Neural cell (in vitro differentiated cells): ENCODE results near the gene KCNJ10. TPM values are rescaled to one million over a fixed set of nuclear protein-coding genes. Genes with fewer than 3 reads are reported as not detected.

Experiments used
- H2AFZ ChIP-seq: fragments of 200-600, 300-800 bp; sonication (generic), shearing (Covaris generic); 2 replicates; pipeline ENCODE4 v1.6.0; 2014; ENCODE audit warnings: low read depth, mild to moderate bottlenecking, antibody characterized with exemption, low read length, moderate library complexity
- H3F3A ChIP-seq: fragments of 200-600 bp; shearing (Covaris generic); 2 replicates; pipeline ENCODE4 v1.6.1; 2016; ENCODE audit warnings: mild to moderate bottlenecking, moderate library complexity, mixed read lengths, antibody characterized with exemption, low read length; ENCODE audit not compliant: insufficient read depth, poor library complexity, severe bottlenecking
- H3K27ac ChIP-seq: fragments of 200-600, 300-800 bp; sonication (generic), shearing (Covaris generic); 2 replicates; pipeline ENCODE4 v1.5.1; 2014; ENCODE audit warnings: mild to moderate bottlenecking, low read length, moderate library complexity
- H3K27me3 ChIP-seq: fragments of 300-800, 200-600 bp; sonication (generic), shearing (Covaris generic); 2 replicates; pipeline ENCODE4 v1.6.0; 2014; ENCODE audit warnings: mild to moderate bottlenecking, low read depth, low read length, moderate library complexity; ENCODE audit not compliant: insufficient read depth
- H3K36me3 ChIP-seq: fragments of 300-800, 200-600 bp; sonication (generic), shearing (Covaris generic); 2 replicates; pipeline ENCODE4 v1.5.1; 2014; ENCODE audit warnings: mild to moderate bottlenecking, antibody characterized with exemption, low read length, moderate library complexity; ENCODE audit not compliant: insufficient read depth
- H3K4me2 ChIP-seq: fragments of 300-800, 200-600 bp; sonication (generic), shearing (Covaris generic); 2 replicates; pipeline ENCODE4 v1.6.0; 2014; ENCODE audit warnings: mild to moderate bottlenecking, low read length
- H3K4me3 ChIP-seq: fragments of 300-800, 200-600 bp; sonication (generic), shearing (Covaris generic); 2 replicates; pipeline ENCODE4 v1.5.1; 2014; ENCODE audit warnings: mild to moderate bottlenecking, low read length, moderate library complexity
- H3K79me2 ChIP-seq: fragments of 200-600 bp; shearing (Covaris generic); replicated peaks from 2 replicates; pipeline ENCODE4 v1.6.0; 2014; ENCODE audit warnings: mild to moderate bottlenecking, low read length, moderate library complexity; ENCODE audit not compliant: insufficient read depth
- H3K9ac ChIP-seq: fragments of 300-800, 200-600 bp; sonication (generic), shearing (Covaris generic); 2 replicates; pipeline ENCODE4 v1.6.1; 2016; ENCODE audit warnings: mild to moderate bottlenecking, low read length, mixed read lengths
- H3K9me2 ChIP-seq: fragments of 200-600 bp; shearing (Covaris generic); 2 replicates; pipeline ENCODE4 v1.6.1; 2016; ENCODE audit warnings: mild to moderate bottlenecking, low read length, mixed read lengths; ENCODE audit not compliant: insufficient read depth
- H3K9me3 ChIP-seq: fragments of 200-600, 300-800 bp; sonication (generic), shearing (Covaris generic); 2 replicates; pipeline ENCODE4 v1.6.1; 2016; ENCODE audit warnings: mild to moderate bottlenecking, mixed run types, low read length, moderate library complexity, mixed read lengths
- H4K20me1 ChIP-seq: fragments of 200-600 bp; shearing (Covaris generic); 2 replicates; pipeline ENCODE4 v1.6.1; 2016; ENCODE audit warnings: mild to moderate bottlenecking, mixed run types; ENCODE audit not compliant: insufficient read depth
- EP300 ChIP-seq: fragments of 450-650 bp; conservative IDR thresholded peaks from 2 replicates; pipeline ENCODE4 v1.6.1; 2014; ENCODE audit warnings: antibody characterized with exemption, mild to moderate bottlenecking, moderate library complexity; ENCODE audit not compliant: poor library complexity, severe bottlenecking
- EZH2 ChIP-seq: fragments of 200-600, 300-800 bp; shearing (Covaris generic), sonication (generic); IDR thresholded peaks from 2 replicates; pipeline ENCODE4 v1.6.1; 2014; ENCODE audit warnings: antibody characterized with exemption, low read length, borderline replicate concordance, mild to moderate bottlenecking; ENCODE audit not compliant: insufficient read depth, poor library complexity, severe bottlenecking
- MXI1 ChIP-seq: fragments of 450-650 bp; conservative IDR thresholded peaks from 2 replicates; pipeline ENCODE4 v1.6.1; 2014; ENCODE audit warnings: antibody characterized with exemption, mild to moderate bottlenecking; ENCODE audit not compliant: poor library complexity, severe bottlenecking
- POLR2AphosphoS5 ChIP-seq: IDR thresholded peaks from 2 replicates; pipeline ENCODE4 v1.6.1; 2012
- RAD21 ChIP-seq: fragments of 450-650 bp; conservative IDR thresholded peaks from 2 replicates; pipeline ENCODE4 v1.6.1; 2014; ENCODE audit warnings: antibody characterized with exemption, mild to moderate bottlenecking, moderate library complexity
- SMC3 ChIP-seq: fragments of 450-650 bp; conservative IDR thresholded peaks from 2 replicates; pipeline ENCODE4 v1.6.1; 2014; ENCODE audit warnings: antibody characterized with exemption, mild to moderate bottlenecking, moderate library complexity; ENCODE audit not compliant: poor library complexity
- TAF1 ChIP-seq: IDR thresholded peaks from 2 replicates; pipeline ENCODE4 v1.6.1; 2012; ENCODE audit warnings: low read depth
- polyA plus RNA-seq: library from polyadenylated mRNA; depleted of rRNA; stranded (reverse); fragments of >200 nt; gene quantifications from 2 replicates; pipeline ENCODE4 v1.2.3, GENCODE V29; 2014
- TF ChIP-seq, protein P1 (sequence below): fragments of 450-650 bp; IDR thresholded peaks from 2 replicates; pipeline ENCODE4 v1.5.1; 2014; ENCODE audit warnings: antibody characterized with exemption, mild to moderate bottlenecking, moderate library complexity; ENCODE audit not compliant: poor library complexity, severe bottlenecking
- TF ChIP-seq, protein P2 (sequence below): IDR thresholded peaks from 2 replicates; pipeline ENCODE4 v1.6.1; 2012; ENCODE audit warnings: borderline replicate concordance

Gene KCNJ10
- polyA plus RNA-seq, 1 donor from 2014 or later: not detected

DNA sequence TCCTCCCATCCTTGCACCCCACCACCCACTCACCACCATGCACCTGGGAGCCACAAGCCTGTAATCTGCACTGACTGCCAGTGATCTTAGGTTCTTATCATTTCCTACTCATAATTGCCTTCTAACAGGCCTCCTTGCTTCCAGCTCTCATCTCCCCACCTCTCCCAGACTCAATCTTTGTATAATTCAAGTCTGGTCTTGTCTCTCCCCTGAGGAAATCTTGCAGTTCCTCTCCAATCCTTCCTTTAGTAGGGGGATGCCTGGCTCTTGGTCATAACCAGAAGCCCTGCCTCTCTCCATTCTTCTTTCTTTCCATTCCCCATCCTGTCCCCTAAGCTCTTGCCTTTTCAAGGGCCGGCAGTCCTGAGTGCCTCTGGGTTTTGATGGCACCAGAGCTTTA, 66.0 kb downstream of the KCNJ10 start:
- TF ChIP-seq EP300 (no peak), SMC3 (no peak), EZH2 (no peak), POLR2AphosphoS5 (no peak), TAF1 (no peak), MXI1 (no peak), RAD21 (no peak)
- TF ChIP-seq, protein P1, sequence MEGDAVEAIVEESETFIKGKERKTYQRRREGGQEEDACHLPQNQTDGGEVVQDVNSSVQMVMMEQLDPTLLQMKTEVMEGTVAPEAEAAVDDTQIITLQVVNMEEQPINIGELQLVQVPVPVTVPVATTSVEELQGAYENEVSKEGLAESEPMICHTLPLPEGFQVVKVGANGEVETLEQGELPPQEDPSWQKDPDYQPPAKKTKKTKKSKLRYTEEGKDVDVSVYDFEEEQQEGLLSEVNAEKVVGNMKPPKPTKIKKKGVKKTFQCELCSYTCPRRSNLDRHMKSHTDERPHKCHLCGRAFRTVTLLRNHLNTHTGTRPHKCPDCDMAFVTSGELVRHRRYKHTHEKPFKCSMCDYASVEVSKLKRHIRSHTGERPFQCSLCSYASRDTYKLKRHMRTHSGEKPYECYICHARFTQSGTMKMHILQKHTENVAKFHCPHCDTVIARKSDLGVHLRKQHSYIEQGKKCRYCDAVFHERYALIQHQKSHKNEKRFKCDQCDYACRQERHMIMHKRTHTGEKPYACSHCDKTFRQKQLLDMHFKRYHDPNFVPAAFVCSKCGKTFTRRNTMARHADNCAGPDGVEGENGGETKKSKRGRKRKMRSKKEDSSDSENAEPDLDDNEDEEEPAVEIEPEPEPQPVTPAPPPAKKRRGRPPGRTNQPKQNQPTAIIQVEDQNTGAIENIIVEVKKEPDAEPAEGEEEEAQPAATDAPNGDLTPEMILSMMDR: no peak
- TF ChIP-seq, protein P2, sequence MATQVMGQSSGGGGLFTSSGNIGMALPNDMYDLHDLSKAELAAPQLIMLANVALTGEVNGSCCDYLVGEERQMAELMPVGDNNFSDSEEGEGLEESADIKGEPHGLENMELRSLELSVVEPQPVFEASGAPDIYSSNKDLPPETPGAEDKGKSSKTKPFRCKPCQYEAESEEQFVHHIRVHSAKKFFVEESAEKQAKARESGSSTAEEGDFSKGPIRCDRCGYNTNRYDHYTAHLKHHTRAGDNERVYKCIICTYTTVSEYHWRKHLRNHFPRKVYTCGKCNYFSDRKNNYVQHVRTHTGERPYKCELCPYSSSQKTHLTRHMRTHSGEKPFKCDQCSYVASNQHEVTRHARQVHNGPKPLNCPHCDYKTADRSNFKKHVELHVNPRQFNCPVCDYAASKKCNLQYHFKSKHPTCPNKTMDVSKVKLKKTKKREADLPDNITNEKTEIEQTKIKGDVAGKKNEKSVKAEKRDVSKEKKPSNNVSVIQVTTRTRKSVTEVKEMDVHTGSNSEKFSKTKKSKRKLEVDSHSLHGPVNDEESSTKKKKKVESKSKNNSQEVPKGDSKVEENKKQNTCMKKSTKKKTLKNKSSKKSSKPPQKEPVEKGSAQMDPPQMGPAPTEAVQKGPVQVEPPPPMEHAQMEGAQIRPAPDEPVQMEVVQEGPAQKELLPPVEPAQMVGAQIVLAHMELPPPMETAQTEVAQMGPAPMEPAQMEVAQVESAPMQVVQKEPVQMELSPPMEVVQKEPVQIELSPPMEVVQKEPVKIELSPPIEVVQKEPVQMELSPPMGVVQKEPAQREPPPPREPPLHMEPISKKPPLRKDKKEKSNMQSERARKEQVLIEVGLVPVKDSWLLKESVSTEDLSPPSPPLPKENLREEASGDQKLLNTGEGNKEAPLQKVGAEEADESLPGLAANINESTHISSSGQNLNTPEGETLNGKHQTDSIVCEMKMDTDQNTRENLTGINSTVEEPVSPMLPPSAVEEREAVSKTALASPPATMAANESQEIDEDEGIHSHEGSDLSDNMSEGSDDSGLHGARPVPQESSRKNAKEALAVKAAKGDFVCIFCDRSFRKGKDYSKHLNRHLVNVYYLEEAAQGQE: no peak
- Histone ChIP-seq H3K9ac (no peak overlapping the region), H2AFZ (no peak overlapping the region), H3F3A (no peaks in the 10 kb centered on the region), H3K27ac (no peak overlapping the region), H3K9me3 (no peaks in the 10 kb centered on the region), H3K9me2 (no peaks in the 10 kb centered on the region), H3K36me3 (no peaks in the 10 kb centered on the region), H3K4me3 (no peak overlapping the region), H3K4me2 (no peak overlapping the region), H3K27me3 (no peaks in the 10 kb centered on the region), H3K79me2 (no peaks in the 10 kb centered on the region), H4K20me1 (no peaks in the 10 kb centered on the region)

DNA sequence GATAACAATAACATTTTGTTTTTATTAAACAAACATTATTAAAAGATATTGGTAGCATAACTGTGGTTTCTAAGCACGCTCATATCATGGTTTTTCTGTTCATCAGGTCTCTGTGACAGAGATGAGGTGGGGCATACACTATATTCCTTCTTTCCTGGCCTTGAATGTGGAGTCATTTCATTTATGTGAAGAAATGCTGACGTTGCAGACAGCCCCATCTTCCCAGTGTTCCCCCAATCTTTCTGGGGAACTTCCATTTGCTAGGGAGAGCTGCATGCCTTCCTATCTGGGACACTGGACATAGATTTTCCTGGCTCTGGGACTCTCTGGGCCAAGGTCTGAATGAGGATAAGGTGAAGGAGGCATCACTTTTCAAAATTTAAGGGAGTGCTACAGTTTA, 68.5 kb downstream of the KCNJ10 start:
- TF ChIP-seq, protein P1: no peak
- TF ChIP-seq EP300 (no peak), TAF1 (no peak), EZH2 (no peak), RAD21 (no peak), SMC3 (no peak), MXI1 (no peak), POLR2AphosphoS5 (no peak)
- TF ChIP-seq, protein P2: no peak
- H3K36me3 ChIP-seq: no peaks in the 10 kb centered on the region
- no peak overlapping the region for H3K4me3 ChIP-seq
- no peak overlapping the region for H3K9ac ChIP-seq
- H3K9me3 ChIP-seq: no peaks in the 10 kb centered on the region
- no peaks in the 10 kb centered on the region for H3K9me2 ChIP-seq
- no peak overlapping the region for H3K4me2 ChIP-seq
- H2AFZ ChIP-seq: no peak overlapping the region
- no peaks in the 10 kb centered on the region for H4K20me1 ChIP-seq
- no peaks in the 10 kb centered on the region for H3K79me2 ChIP-seq
- no peaks in the 10 kb centered on the region for H3F3A ChIP-seq
- no peaks in the 10 kb centered on the region for H3K27me3 ChIP-seq
- no peak overlapping the region for H3K27ac ChIP-seq
